GM19238 (cell line): ENCODE data around the gene IRF6.
A peak's percentile ranks its signal among the peaks of the same experiment; 100 is the strongest.

Experiments
- DNase-seq: peaks from one replicate; pipeline ENCODE4 v3.0.0; 2011; ENCODE audit warnings: low spot score; ENCODE audit not compliant: insufficient read length

Gene IRF6

GRCh38 chr1:209790286-209791193 lies 15.4 kb downstream of the IRF6 start:
- DNase-seq, result no peak

- DNase-seq, result no peak
Observed at GRCh38 chr1:209789245-209789644, 16.7 kb downstream of the IRF6 start.

- no peak for DNase-seq
Observed at GRCh38 chr1:209787551-209787950, 18.4 kb downstream of the IRF6 start.

GRCh38 chr1:209786146-209786545 lies 19.8 kb downstream of the IRF6 start:
- no peak for DNase-seq

GRCh38 chr1:209785592-209785991 lies 20.4 kb downstream of the IRF6 start:
- no peak for DNase-seq

GRCh38 chr1:209784265-209785169 lies 21.4 kb downstream of the IRF6 start, which contains the start of gene C1orf74:
Gene C1orf74, minus strand, starts transcription at chr1:209784559. Its CDS starts 925 bp downstream, at chr1:209783634.
- peak; percentile 90 for DNase-seq

GRCh38 chr1:209783386-209783785 lies 22.6 kb downstream of the IRF6 start:
- DNase-seq, result no peak

GRCh38 chr1:209780268-209780667 lies 25.7 kb downstream of the IRF6 start:
- DNase-seq, result no peak

- DNase-seq, result no peak
Observed at GRCh38 chr1:209778102-209778501, 27.8 kb downstream of the IRF6 start.

- no peak for DNase-seq
Observed at GRCh38 chr1:209777587-209777986, 28.4 kb downstream of the IRF6 start.

GRCh38 chr1:209775678-209776077 lies 30.3 kb downstream of the IRF6 start:
- no peak for DNase-seq

- DNase-seq, result no peak
Observed at GRCh38 chr1:209774592-209774991, 31.4 kb downstream of the IRF6 start.

- no peak for DNase-seq
Observed at GRCh38 chr1:209772126-209772525, 33.8 kb downstream of the IRF6 start.

GRCh38 chr1:209770636-209771415 lies 35.1 kb downstream of the IRF6 start:
- DNase-seq, result no peak

GRCh38 chr1:209769971-209770370 lies 36.0 kb downstream of the IRF6 start:
- no peak for DNase-seq

- DNase-seq, result peak; percentile 66
Observed at GRCh38 chr1:209769171-209769904, 36.6 kb downstream of the IRF6 start.

GRCh38 chr1:209768354-209768774 lies 37.6 kb downstream of the IRF6 start:
- DNase-seq, result peak; percentile 55

GRCh38 chr1:209767706-209768105 lies 38.2 kb downstream of the IRF6 start:
- no peak for DNase-seq

- DNase-seq, result no peak
Observed at GRCh38 chr1:209767096-209767495, 38.8 kb downstream of the IRF6 start.

GRCh38 chr1:209766051-209766450 lies 39.9 kb downstream of the IRF6 start:
- DNase-seq, result no peak
